ENCODE data around the gene STRA6. TPM values are rescaled to one million over a fixed set of nuclear protein-coding genes. Genes with fewer than 3 reads are reported as not detected.
A peak's percentile ranks its signal among the peaks of the same experiment; 100 is the strongest.

Gene STRA6
- total and polyA plus RNA-seq, 2 of the 8 experiments (the other 6 are each of a cell fraction or from before 2014, with no cell fraction given) = 9.3 to 14.5 TPM

DNA sequence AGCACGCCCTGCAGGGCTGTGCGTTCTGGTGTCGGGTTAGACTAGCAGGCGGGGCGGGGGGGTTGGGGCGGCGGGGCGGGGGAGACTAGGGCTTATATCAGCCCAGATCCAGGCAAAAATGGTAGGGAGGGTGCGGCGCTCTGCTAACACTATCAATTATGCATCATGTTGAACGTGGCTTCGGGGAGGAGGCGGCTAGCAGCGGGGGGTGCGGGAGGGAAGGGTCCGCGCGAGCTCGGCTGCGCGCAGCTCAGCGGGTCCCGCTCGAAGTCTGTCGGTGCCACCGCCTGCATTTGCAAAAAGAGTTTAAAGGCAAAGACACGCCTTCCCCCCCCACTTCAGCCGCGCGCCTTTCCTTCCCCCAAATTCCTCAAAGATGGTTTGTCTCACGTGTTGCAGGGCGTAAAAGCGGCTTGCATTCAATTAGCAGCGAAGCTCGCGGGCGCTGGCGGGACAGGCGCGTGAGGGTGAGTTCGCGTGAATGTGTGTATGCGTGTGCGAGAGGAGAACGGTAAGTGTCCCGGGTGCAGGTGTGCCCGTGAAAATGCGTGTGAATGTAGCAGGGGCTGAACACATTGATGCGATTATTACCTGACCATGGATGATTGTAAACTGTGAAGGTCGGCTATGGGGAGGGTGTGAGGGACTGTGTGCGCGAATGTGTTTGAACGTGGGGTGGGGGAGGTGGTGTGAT, 72.3 kb downstream of the STRA6 start, which contains the start of gene ISLR2 (continued):
- TF ChIP-seq, protein P1, sequence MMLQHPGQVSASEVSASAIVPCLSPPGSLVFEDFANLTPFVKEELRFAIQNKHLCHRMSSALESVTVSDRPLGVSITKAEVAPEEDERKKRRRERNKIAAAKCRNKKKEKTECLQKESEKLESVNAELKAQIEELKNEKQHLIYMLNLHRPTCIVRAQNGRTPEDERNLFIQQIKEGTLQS (IDR thresholded peaks at IDR 0.05; ENCODE audit: insufficient read depth, low read depth, low read length) = no peak
- TF ChIP-seq, protein P2, sequence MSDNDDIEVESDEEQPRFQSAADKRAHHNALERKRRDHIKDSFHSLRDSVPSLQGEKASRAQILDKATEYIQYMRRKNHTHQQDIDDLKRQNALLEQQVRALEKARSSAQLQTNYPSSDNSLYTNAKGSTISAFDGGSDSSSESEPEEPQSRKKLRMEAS (IDR thresholded peaks at IDR 0.05) = peak; percentile 67
- TF ChIP-seq GABPA (IDR thresholded peaks at IDR 0.05; ENCODE audit: borderline replicate concordance, insufficient read depth, low read length) (no peak), FOSL1 (IDR thresholded peaks at IDR 0.05; ENCODE audit: insufficient read depth, low read depth, low read length) (no peak), SP2 (IDR thresholded peaks at IDR 0.05; ENCODE audit: low read length) (no peak), RAD21 (IDR thresholded peaks at IDR 0.05 in 1 of 2, conservative IDR thresholded peaks at IDR 0.05 in 1 of 2; ENCODE audit: low read depth in 2 of 2, low read length in 2 of 2) (no peak), TEAD4 (IDR thresholded peaks at IDR 0.05; ENCODE audit: low read depth, low read length) (0 out of 2 replicates have a peak, but pooled peaks have one; percentile 6), GTF2F1 (IDR thresholded peaks at IDR 0.05; ENCODE audit: borderline replicate concordance, low read depth, low read length) (no peak), CBX8 (IDR thresholded peaks at IDR 0.05; ENCODE audit: borderline replicate concordance, low read depth, low read length) (no peak)

All from H1 (cell line).